ENCODE results near the gene DOK1. TPM values are rescaled to one million over a fixed set of nuclear protein-coding genes. Genes with fewer than 3 reads are reported as not detected.

Gene DOK1
- polyA plus RNA-seq, 1 donor (not counting 4 experiments of a cell fraction or from before 2014, with no cell fraction given), result 0.97 TPM

GRCh38 chr2:74577448-74577847 lies 22.9 kb downstream of the DOK1 start:
- no peaks in the 10 kb centered on the region for H4K20me1 ChIP-seq (ENCODE audit: control insufficient read depth, extremely low read depth, insufficient read depth, low read length)
- no peaks in the 10 kb centered on the region for H3K27me3 ChIP-seq (ENCODE audit: control insufficient read depth, extremely low read depth, insufficient read depth, low read length)
- H3K36me3 ChIP-seq (ENCODE audit: control insufficient read depth in 2 of 2, extremely low read depth in 1 of 2, insufficient read depth in 2 of 2, low read length in 2 of 2), result no peaks in the 10 kb centered on the region
- H3K9me3 ChIP-seq (ENCODE audit: control insufficient read depth, low read depth, low read length), result no peaks in the 10 kb centered on the region
- dilution Hi-C loops (cut with MboI; ENCODE audit: extremely low pct_ligation_motif_present, low sequenced_read_pairs), result no loop called here
- no peaks in the 10 kb centered on the region for H3K79me2 ChIP-seq (ENCODE audit: control insufficient read depth, insufficient read depth, low read length)
- no peak overlapping the region for H3K4me3 ChIP-seq (ENCODE audit: control insufficient read depth in 2 of 3, extremely low read depth in 1 of 3, insufficient read depth in 2 of 3, low read depth in 1 of 3, low read length in 3 of 3)
- no peak overlapping the region for H3K27ac ChIP-seq (ENCODE audit: control insufficient read depth, insufficient read depth, low read length)
- no peak overlapping the region for H3K4me2 ChIP-seq (ENCODE audit: control insufficient read depth, extremely low read depth, insufficient read depth, low read depth, low read length)
- no peak for TF ChIP-seq CTCF (optimal IDR thresholded peaks at IDR 0.05 in 1 of 3, IDR thresholded peaks at IDR 0.05 in 1 of 3, conservative IDR thresholded peaks at IDR 0.05 in 1 of 3; ENCODE audit: extremely low read depth in 1 of 3, insufficient read depth in 2 of 3, low read length in 3 of 3)
- TF ChIP-seq EZH2 (IDR thresholded peaks at IDR 0.05; ENCODE audit: low read length), result no peak
- no peaks in the 10 kb centered on the region for H3K9me1 ChIP-seq (ENCODE audit: control insufficient read depth, extremely low read depth, insufficient read depth, low read length)
- no peak for FAIRE-seq
- DNase-seq (ENCODE audit: low read depth, low spot score), result no peak
- peak overlapping the region; percentile 57 for H2AFZ ChIP-seq (ENCODE audit: control insufficient read depth, low read length)
- no peak overlapping the region for H3K9ac ChIP-seq (ENCODE audit: control insufficient read depth, extremely low read depth, insufficient read depth, low read length)
- peaks cover 12% of the 10 kb centered on the region for H3K4me1 ChIP-seq (ENCODE audit: control insufficient read depth, extremely low read depth, insufficient read depth, low read length)

DNA sequence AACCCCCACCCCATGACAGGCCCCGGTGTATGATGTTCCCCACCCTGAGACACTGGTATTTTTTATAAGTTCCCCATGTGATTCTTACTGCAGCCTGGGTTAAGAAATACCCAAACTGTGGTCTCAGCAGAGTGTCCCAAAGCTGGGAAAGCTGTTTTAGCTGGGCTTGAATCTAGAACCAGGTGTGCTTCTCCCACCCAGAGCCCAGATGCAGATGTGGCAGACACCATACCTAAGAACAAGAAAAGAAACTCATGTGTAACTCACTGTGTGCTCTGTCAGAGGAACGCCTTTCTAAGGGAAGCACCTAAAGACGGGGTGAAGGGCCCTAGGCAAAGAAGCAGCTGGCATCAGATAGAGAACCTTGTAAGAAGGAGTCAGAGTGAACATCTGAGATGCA lies 23.9 kb downstream of the DOK1 start:
- peaks cover 12% of the 10 kb centered on the region for H3K4me1 ChIP-seq (ENCODE audit: control insufficient read depth, extremely low read depth, insufficient read depth, low read length)
- dilution Hi-C loops (cut with MboI; ENCODE audit: extremely low pct_ligation_motif_present, low sequenced_read_pairs), result no loop called here
- H3K4me2 ChIP-seq (ENCODE audit: control insufficient read depth, extremely low read depth, insufficient read depth, low read depth, low read length), result no peak overlapping the region
- FAIRE-seq (no peak), DNase-seq (ENCODE audit: low read depth, low spot score) (no peak)
- no peaks in the 10 kb centered on the region for H3K9me3 ChIP-seq (ENCODE audit: control insufficient read depth, low read depth, low read length)
- no peak overlapping the region for H3K27ac ChIP-seq (ENCODE audit: control insufficient read depth, insufficient read depth, low read length)
- H3K9ac ChIP-seq (ENCODE audit: control insufficient read depth, extremely low read depth, insufficient read depth, low read length), result no peak overlapping the region
- H3K79me2 ChIP-seq (ENCODE audit: control insufficient read depth, insufficient read depth, low read length), result no peaks in the 10 kb centered on the region
- no peaks in the 10 kb centered on the region for H3K9me1 ChIP-seq (ENCODE audit: control insufficient read depth, extremely low read depth, insufficient read depth, low read length)
- no peaks in the 10 kb centered on the region for H4K20me1 ChIP-seq (ENCODE audit: control insufficient read depth, extremely low read depth, insufficient read depth, low read length)
- no peaks in the 10 kb centered on the region for H3K27me3 ChIP-seq (ENCODE audit: control insufficient read depth, extremely low read depth, insufficient read depth, low read length)
- no peak for TF ChIP-seq CTCF (optimal IDR thresholded peaks at IDR 0.05 in 1 of 3, IDR thresholded peaks at IDR 0.05 in 1 of 3, conservative IDR thresholded peaks at IDR 0.05 in 1 of 3; ENCODE audit: extremely low read depth in 1 of 3, insufficient read depth in 2 of 3, low read length in 3 of 3)
- TF ChIP-seq EZH2 (IDR thresholded peaks at IDR 0.05; ENCODE audit: low read length), result no peak
- H2AFZ ChIP-seq (ENCODE audit: control insufficient read depth, low read length), result no peak overlapping the region
- H3K36me3 ChIP-seq (ENCODE audit: control insufficient read depth in 2 of 2, extremely low read depth in 1 of 2, insufficient read depth in 2 of 2, low read length in 2 of 2), result no peaks in the 10 kb centered on the region
- no peak overlapping the region for H3K4me3 ChIP-seq (ENCODE audit: control insufficient read depth in 2 of 3, extremely low read depth in 1 of 3, insufficient read depth in 2 of 3, low read depth in 1 of 3, low read length in 3 of 3)
